H1 (cell line): Measurements from ENCODE around the gene TCIRG1.

Experiments used
- ATF3 ChIP-seq: IDR thresholded peaks from 2 replicates; pipeline ENCODE4 v1.6.1; 2011; ENCODE audit warnings: low read depth, mild to moderate bottlenecking, low read length; ENCODE audit not compliant: insufficient read depth
- BACH1 ChIP-seq: IDR thresholded peaks from 2 replicates; pipeline ENCODE4 v1.6.1; 2012; ENCODE audit warnings: low read length, improper control_type of control experiment
- CBX8 ChIP-seq: fragments of 300-800, 300-1000 bp; sonication (generic); IDR thresholded peaks from 2 replicates; pipeline ENCODE4 v1.7.1; 2016; ENCODE audit warnings: low read depth, low read length, borderline replicate concordance
- CEBPB ChIP-seq: IDR thresholded peaks from 2 replicates; pipeline ENCODE4 v1.6.1; 2012; ENCODE audit warnings: low read depth, low read length
- CTCF ChIP-seq, 3 experiments: IDR thresholded peaks; 1 replicate in 2 of 3; 2 replicates in 1 of 3; pipeline versions ENCODE4 v1.5.1 to v1.6.1; 2011; ENCODE audit warnings: low read length in 3 of 3, mild to moderate bottlenecking in 3 of 3, inconsistent platforms in 2 of 3, low read depth in 1 of 3, moderate library complexity in 1 of 3; ENCODE audit not compliant: insufficient read depth in 1 of 3; ENCODE audit errors: control extremely low read depth in 1 of 3
- EP300 ChIP-seq, 2 experiments: IDR thresholded peaks; 1 replicate in 1 of 2; 2 replicates in 1 of 2; pipeline ENCODE4 v1.6.1; 2011 to 2012; ENCODE audit warnings: low read depth in 2 of 2, low read length in 2 of 2, mild to moderate bottlenecking in 2 of 2, borderline replicate concordance in 1 of 2, inconsistent platforms in 1 of 2, moderate library complexity in 1 of 2
- MAX ChIP-seq: IDR thresholded peaks from 2 replicates; pipeline ENCODE4 v1.6.1; 2012; ENCODE audit warnings: inconsistent platforms
- POLR2A ChIP-seq, 2 experiments: IDR thresholded peaks; 1 replicate in 1 of 2; 2 replicates in 1 of 2; pipeline ENCODE4 v1.6.1; 2011; ENCODE audit warnings: low read depth in 2 of 2, low read length in 2 of 2, mild to moderate bottlenecking in 2 of 2; ENCODE audit errors: control extremely low read depth in 1 of 2
- POLR2AphosphoS5 ChIP-seq: IDR thresholded peaks from 2 replicates; pipeline ENCODE4 v1.6.1; 2011; ENCODE audit warnings: low read depth, low read length
- RFX5 ChIP-seq: IDR thresholded peaks from 2 replicates; pipeline ENCODE4 v1.6.1; 2011; ENCODE audit warnings: low read depth, low read length, improper control_type of control experiment, borderline replicate concordance
- RNF2 ChIP-seq: fragments of 200-900, 300-1000 bp; sonication (generic); IDR thresholded peaks from 2 replicates; pipeline ENCODE4 v1.7.1; 2016; ENCODE audit warnings: borderline replicate concordance, low read depth, mild to moderate bottlenecking, antibody characterized with exemption, low read length; ENCODE audit not compliant: poor library complexity, severe bottlenecking; ENCODE audit errors: missing control alignments
- SAP30 ChIP-seq: fragments of 300-600 bp; sonication (generic); IDR thresholded peaks from 2 replicates; pipeline ENCODE4 v1.7.1; 2012; ENCODE audit warnings: low read length, moderate library complexity, mild to moderate bottlenecking, inconsistent platforms; ENCODE audit not compliant: insufficient read depth, insufficient replicate concordance
- SP2 ChIP-seq: IDR thresholded peaks from 2 replicates; pipeline ENCODE4 v1.6.1; 2012; ENCODE audit warnings: mild to moderate bottlenecking, low read length, inconsistent platforms

GRCh38 chr11:68008381-68009337, 30.2 kb upstream of the TCIRG1 start:
- TF ChIP-seq POLR2A (IDR thresholded peaks at IDR 0.05; ENCODE audit: control extremely low read depth in 1 of 2, low read depth in 2 of 2, low read length in 2 of 2) (no peak), RNF2 (no peak), CTCF (IDR thresholded peaks at IDR 0.05; ENCODE audit: control extremely low read depth in 1 of 3, insufficient read depth in 1 of 3, low read depth in 1 of 3, low read length in 3 of 3) (no peak), RFX5 (no peak), POLR2AphosphoS5 (no peak), BACH1 (no peak), SP2 (no peak), ATF3 (no peak), CEBPB (no peak), MAX (no peak), CBX8 (no peak), EP300 (IDR thresholded peaks at IDR 0.05; ENCODE audit: borderline replicate concordance in 1 of 2, low read depth in 2 of 2, low read length in 2 of 2) (no peak), SAP30 (no peak)
